ENCODE results near the gene MIF4GD.

DNA sequence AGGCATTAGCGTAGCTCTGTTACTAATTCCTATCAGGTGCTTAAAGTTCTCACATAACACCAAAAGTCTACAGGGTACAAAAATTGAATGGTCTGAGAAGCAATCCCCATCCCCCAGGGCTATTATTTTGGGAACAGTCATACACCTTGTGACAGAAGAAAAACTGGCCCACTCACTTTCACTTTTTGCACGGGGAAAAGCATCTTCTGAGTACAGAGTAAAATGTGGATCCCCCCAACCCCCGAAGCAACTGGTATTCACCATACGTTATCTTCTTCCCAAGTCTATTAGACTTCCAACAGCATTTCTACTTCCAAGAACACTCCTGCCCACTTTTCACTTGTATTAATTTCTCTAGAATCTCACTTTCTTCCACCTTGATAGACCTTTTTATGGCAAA, 21.5 kb downstream of the MIF4GD start:
- no peak for TF ChIP-seq EZH2 (IDR thresholded peaks at IDR 0.05; ENCODE audit: borderline replicate concordance, control insufficient read depth, low read depth, low read length)
- no peak for TF ChIP-seq ZNF274 (IDR thresholded peaks at IDR 0.05; ENCODE audit: insufficient read depth, insufficient read length)
